Measurements from ENCODE around the gene CFAP206. TPM values are rescaled to one million over a fixed set of nuclear protein-coding genes. Genes with fewer than 3 reads are reported as not detected.

The CFAP206 gene
- total RNA-seq, 2 experiments from 2014 or later, result not detected

- Mint-ChIP-seq H3K27ac (no peak overlapping the region), H3K4me3 (no peak overlapping the region), H3K9me3 (no peaks in the 10 kb centered on the region), H3K36me3 (ENCODE audit: low read depth) (peaks cover 21% of the 10 kb centered on the region), H3K4me1 (peaks cover 3% of the 10 kb centered on the region), H3K27me3 (no peaks in the 10 kb centered on the region)
- ChIA-PET CTCF (no interaction called here), POLR2A (no interaction called here)
- no peak for DNase-seq
Measured at GRCh38 chr6:87501809-87502572, 94.2 kb downstream of the CFAP206 start.

DNA sequence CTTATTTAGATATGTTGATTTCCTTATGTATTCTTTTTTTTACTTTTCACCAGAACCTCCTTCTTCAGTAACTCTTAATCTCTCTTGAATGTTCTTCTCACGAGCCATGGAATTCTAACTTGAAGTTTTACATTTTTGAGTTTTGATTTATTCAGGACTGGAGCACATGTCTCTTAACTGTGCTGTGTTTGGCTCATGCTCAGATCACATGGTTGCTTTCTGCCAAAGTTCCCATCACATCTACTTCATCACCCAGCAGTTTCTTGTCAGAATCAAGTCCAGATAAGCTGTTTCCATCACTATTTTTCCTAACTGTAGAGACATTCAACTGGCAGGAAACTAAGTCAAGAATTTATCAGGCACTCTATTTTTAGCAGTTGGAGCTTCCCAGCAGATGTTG lies 96.7 kb downstream of the CFAP206 start:
- DNase-seq, result no peak
- Mint-ChIP-seq H3K4me1 (peaks cover 2% of the 10 kb centered on the region), H3K36me3 (ENCODE audit: low read depth) (peaks cover 21% of the 10 kb centered on the region), H3K27ac (no peak overlapping the region), H3K9me3 (no peaks in the 10 kb centered on the region), H3K4me3 (no peak overlapping the region), H3K27me3 (no peaks in the 10 kb centered on the region)
- POLR2A ChIA-PET, result no interaction called here
- CTCF ChIA-PET, result no interaction called here

Other genes starting within 250 kb of the CFAP206 start
- 1 to 10 TPM; 6.5 to 7.1 TPM for gene SMIM8, start 85.4 kb upstream of the CFAP206 start, total RNA-seq
- gene GJB7, start 78.7 kb upstream of the CFAP206 start, total RNA-seq, result not detected
- 1 to 10 TPM in 1 of 2 experiments, under 1 TPM in 1; 0.86 to 1.4 TPM for gene C6orf163, start 63.2 kb upstream of the CFAP206 start, total RNA-seq
- gene SLC35A1, start 65.0 kb downstream of the CFAP206 start, total RNA-seq, result 10 to 100 TPM; 14.2 to 14.6 TPM
- 10 to 100 TPM; 23.2 to 24.3 TPM for gene RARS2, start 182.0 kb downstream of the CFAP206 start, total RNA-seq
- gene ORC3, start 182.2 kb downstream of the CFAP206 start, total RNA-seq, result 10 to 100 TPM; 24.1 to 24.5 TPM